SK-MEL-5 (cell line): ENCODE results near the gene IFNL3. TPM values are rescaled to one million over a fixed set of nuclear protein-coding genes. Genes with fewer than 3 reads are reported as not detected.
"Not testable (repeated sequence)": the region's sequence is repeated elsewhere in the genome, so short reads cannot be mapped to it uniquely, and the experiment has no call there.

Experiments used
- DNase-seq: peaks from one replicate; pipeline ENCODE4 v3.0.0-alpha.2; 2016; ENCODE audit warnings: low read depth, low spot score
- in situ Hi-C: cut with HindIII; loops from 2 replicates; pipeline ENCODE4 v1.10.0; 2016; ENCODE audit warnings: low sequenced_read_pairs, high pct_unique_total_duplicates, low pct_unique_long_range_greater_than_20kb
- total RNA-seq: library from RNA; depleted of rRNA; stranded (reverse); fragments of >200 nt; shearing (Covaris generic); gene quantifications from 2 replicates; pipeline ENCODE4 v1.2.3, GENCODE V29; 2014

Gene IFNL3
- total RNA-seq, 1 experiment from 2014 or later = not detected

GRCh38 chr19:39261704-39262103, 16.9 kb upstream of the IFNL3 start:
- DNase-seq = peak; percentile 14
- in situ Hi-C loops = no loop called here

GRCh38 chr19:39257227-39257626, 12.4 kb upstream of the IFNL3 start:
- in situ Hi-C loops = no loop called here
- DNase-seq = no peak

GRCh38 chr19:39254531-39255345, 9.9 kb upstream of the IFNL3 start:
- DNase-seq = no peak
- in situ Hi-C loops = no loop called here

- DNase-seq = no peak
- in situ Hi-C loops = no loop called here
These were observed 8.8 kb upstream of the IFNL3 start for GRCh38 chr19:39253374-39254149.

- in situ Hi-C loops = no loop called here
- DNase-seq = no peak
These were observed 7.7 kb upstream of the IFNL3 start for GRCh38 chr19:39252458-39252857.

GRCh38 chr19:39251846-39252245, 7.0 kb upstream of the IFNL3 start:
- no peak for DNase-seq
- in situ Hi-C loops = no loop called here

- no peak for DNase-seq
- in situ Hi-C loops = no loop called here
These were observed 6.3 kb upstream of the IFNL3 start for GRCh38 chr19:39251081-39251480.

- in situ Hi-C loops = no loop called here
- DNase-seq = no peak
These were observed 4.0 kb upstream of the IFNL3 start, which contains the start of gene IFNL4 for GRCh38 chr19:39248806-39249205. Gene IFNL4, minus strand, starts transcription at chr19:39248856.

GRCh38 chr19:39247701-39248664, 3.2 kb upstream of the IFNL3 start:
- DNase-seq = no peak
- in situ Hi-C loops = no loop called here

- in situ Hi-C loops = no loop called here
- no peak for DNase-seq
These were observed 2.3 kb upstream of the IFNL3 start for GRCh38 chr19:39246951-39247669.

- DNase-seq, in situ Hi-C loops: not testable (repeated sequence)
These were observed 360 bp upstream of the IFNL3 start for GRCh38 chr19:39245166-39245565.

GRCh38 chr19:39243741-39244140, 1.1 kb downstream of the IFNL3 start:
- in situ Hi-C loops, DNase-seq: not testable (repeated sequence)

- in situ Hi-C loops = no loop called here
These were observed 4.4 kb downstream of the IFNL3 start for GRCh38 chr19:39240421-39240820.

GRCh38 chr19:39238944-39239343, 5.9 kb downstream of the IFNL3 start:
- no peak for DNase-seq
- in situ Hi-C loops = no loop called here

More at GRCh38 chr19:39240421-39240820, 4.4 kb downstream of the IFNL3 start:
- no peak for DNase-seq

- no peak for DNase-seq
- in situ Hi-C loops = no loop called here
These were observed 6.6 kb downstream of the IFNL3 start for GRCh38 chr19:39238209-39238608.

GRCh38 chr19:39237200-39238184, 7.3 kb downstream of the IFNL3 start:
- DNase-seq = no peak
- in situ Hi-C loops = no loop called here
